Astrocyte (in vitro differentiated cells and primary cell): ENCODE measurements around the gene AHCY. TPM values are rescaled to one million over a fixed set of nuclear protein-coding genes. Genes with fewer than 3 reads are reported as not detected.

Source experiments
- DNase-seq: peaks from one replicate; pipeline ENCODE4 v3.0.0-alpha.2; 2010; ENCODE audit warnings: low read depth
- FAIRE-seq: peaks from 2 replicates; lab custom pipeline; 2011; peaks lifted over from hg19 to GRCh38; lab: Jason Lieb, UNC
- H2AFZ ChIP-seq: 2 replicates; pipeline ENCODE4 v1.6.0; 2012; ENCODE audit warnings: low read depth, low read length, inconsistent platforms
- H3K27ac ChIP-seq: 2 replicates; pipeline ENCODE4 v1.5.1; 2011; ENCODE audit warnings: low read depth, low read length, inconsistent platforms
- H3K27me3 ChIP-seq: 2 replicates; pipeline ENCODE4 v1.6.0; 2011; ENCODE audit warnings: low read length, inconsistent platforms; ENCODE audit not compliant: insufficient read depth
- H3K36me3 ChIP-seq: 2 replicates; pipeline ENCODE4 v1.5.1; 2011; ENCODE audit warnings: low read length, inconsistent platforms; ENCODE audit not compliant: insufficient read depth
- H3K4me1 ChIP-seq: 2 replicates; pipeline ENCODE4 v1.5.1; 2011; ENCODE audit warnings: low read length, inconsistent platforms; ENCODE audit not compliant: insufficient read depth
- H3K4me2 ChIP-seq: 2 replicates; pipeline ENCODE4 v1.6.0; 2012; ENCODE audit warnings: low read length, inconsistent platforms
- H3K4me3 ChIP-seq: 2 replicates; pipeline ENCODE4 v1.5.1; 2011; ENCODE audit warnings: low read depth, mild to moderate bottlenecking, low read length, inconsistent platforms; ENCODE audit not compliant: insufficient read depth
- H3K79me2 ChIP-seq: 2 replicates; pipeline ENCODE4 v1.6.0; 2012; ENCODE audit warnings: mild to moderate bottlenecking, low read length, inconsistent platforms; ENCODE audit not compliant: insufficient read depth
- H3K9ac ChIP-seq: 2 replicates; pipeline ENCODE4 v1.6.0; 2012; ENCODE audit warnings: mild to moderate bottlenecking, low read length, inconsistent platforms
- H3K9me3 ChIP-seq: 2 replicates; pipeline ENCODE4 v1.5.1; 2012; ENCODE audit warnings: low read depth, mild to moderate bottlenecking, low read length, inconsistent platforms; ENCODE audit not compliant: insufficient read depth
- H4K20me1 ChIP-seq: 2 replicates; pipeline ENCODE4 v1.6.0; 2012; ENCODE audit warnings: low read length, inconsistent platforms; ENCODE audit not compliant: insufficient read depth
- H3K27ac Mint-ChIP-seq: one replicate; pipeline ENCODE4 v1.8.0; 2021; ENCODE audit warnings: mild to moderate bottlenecking, mixed read lengths; ENCODE audit not compliant: unreplicated experiment
- H3K27me3 Mint-ChIP-seq: one replicate; pipeline ENCODE4 v1.8.0; 2021; ENCODE audit warnings: low read depth, mixed read lengths; ENCODE audit not compliant: unreplicated experiment
- H3K36me3 Mint-ChIP-seq: one replicate; pipeline ENCODE4 v1.8.0; 2021; ENCODE audit warnings: low read depth, mixed read lengths; ENCODE audit not compliant: unreplicated experiment
- H3K4me1 Mint-ChIP-seq: one replicate; pipeline ENCODE4 v1.8.0; 2021; ENCODE audit warnings: low read depth, mixed read lengths; ENCODE audit not compliant: unreplicated experiment
- H3K4me3 Mint-ChIP-seq: one replicate; pipeline ENCODE4 v1.8.0; 2021; ENCODE audit warnings: mild to moderate bottlenecking, moderate library complexity, mixed read lengths; ENCODE audit not compliant: unreplicated experiment
- H3K9me3 Mint-ChIP-seq: one replicate; pipeline ENCODE4 v1.8.0; 2021; ENCODE audit warnings: mild to moderate bottlenecking, mixed read lengths; ENCODE audit not compliant: unreplicated experiment
- EZH2 ChIP-seq: IDR thresholded peaks from 2 replicates; pipeline ENCODE4 v1.6.1; 2012; ENCODE audit warnings: mild to moderate bottlenecking, low read length, inconsistent platforms; ENCODE audit not compliant: insufficient read depth
- total RNA-seq: library from RNA; stranded (reverse); gene quantifications from 2 replicates; pipeline ENCODE4 v1.2.1, GENCODE V29; 2021
- TF ChIP-seq, protein P1 (sequence below): IDR thresholded peaks from 2 replicates; pipeline ENCODE4 v1.5.1; 2011; ENCODE audit warnings: low read depth, mild to moderate bottlenecking, inconsistent platforms, low read length, moderate library complexity; ENCODE audit not compliant: insufficient read depth

AHCY gene
- total RNA-seq, 1 donor from 2014 or later = 203 TPM

DNA sequence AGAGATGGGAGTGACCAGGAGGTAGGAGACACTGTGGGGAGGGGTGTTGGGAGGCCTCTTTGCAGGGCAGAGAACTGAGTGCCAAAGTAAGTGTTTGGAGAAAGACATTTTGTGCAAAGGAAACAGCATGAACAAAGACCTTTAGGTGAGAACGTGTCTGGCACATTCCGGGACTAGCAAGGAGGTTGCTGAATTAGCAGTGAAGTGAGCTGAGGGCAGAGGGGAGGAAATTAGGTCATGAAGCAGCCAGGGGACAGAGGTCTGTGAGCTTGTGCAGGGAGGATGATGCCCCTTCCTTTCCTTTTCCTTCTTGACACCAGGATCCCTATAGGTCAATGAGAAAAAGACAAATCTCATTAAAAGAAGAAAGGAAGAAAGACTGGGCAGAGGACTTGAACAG lies 21.4 kb upstream of the AHCY start:
- no peaks in the 10 kb centered on the region for H3K36me3 ChIP-seq
- FAIRE-seq (no peak), DNase-seq (no peak)
- H3K9ac ChIP-seq = no peak overlapping the region
- H3K36me3 Mint-ChIP-seq = no peaks in the 10 kb centered on the region
- no peaks in the 10 kb centered on the region for H3K27me3 ChIP-seq
- H3K27ac ChIP-seq = no peak overlapping the region
- no peaks in the 10 kb centered on the region for H3K9me3 Mint-ChIP-seq
- H3K4me2 ChIP-seq = no peak overlapping the region
- H3K27me3 Mint-ChIP-seq = no peaks in the 10 kb centered on the region
- peaks cover 7% of the 10 kb centered on the region for H3K4me1 Mint-ChIP-seq
- no peaks in the 10 kb centered on the region for H3K4me1 ChIP-seq
- H2AFZ ChIP-seq = no peak overlapping the region
- no peaks in the 10 kb centered on the region for H3K79me2 ChIP-seq
- H3K4me3 ChIP-seq = no peak overlapping the region
- H3K27ac Mint-ChIP-seq = no peak overlapping the region
- H3K9me3 ChIP-seq = no peaks in the 10 kb centered on the region
- H3K4me3 Mint-ChIP-seq = no peak overlapping the region
- TF ChIP-seq, protein P1, sequence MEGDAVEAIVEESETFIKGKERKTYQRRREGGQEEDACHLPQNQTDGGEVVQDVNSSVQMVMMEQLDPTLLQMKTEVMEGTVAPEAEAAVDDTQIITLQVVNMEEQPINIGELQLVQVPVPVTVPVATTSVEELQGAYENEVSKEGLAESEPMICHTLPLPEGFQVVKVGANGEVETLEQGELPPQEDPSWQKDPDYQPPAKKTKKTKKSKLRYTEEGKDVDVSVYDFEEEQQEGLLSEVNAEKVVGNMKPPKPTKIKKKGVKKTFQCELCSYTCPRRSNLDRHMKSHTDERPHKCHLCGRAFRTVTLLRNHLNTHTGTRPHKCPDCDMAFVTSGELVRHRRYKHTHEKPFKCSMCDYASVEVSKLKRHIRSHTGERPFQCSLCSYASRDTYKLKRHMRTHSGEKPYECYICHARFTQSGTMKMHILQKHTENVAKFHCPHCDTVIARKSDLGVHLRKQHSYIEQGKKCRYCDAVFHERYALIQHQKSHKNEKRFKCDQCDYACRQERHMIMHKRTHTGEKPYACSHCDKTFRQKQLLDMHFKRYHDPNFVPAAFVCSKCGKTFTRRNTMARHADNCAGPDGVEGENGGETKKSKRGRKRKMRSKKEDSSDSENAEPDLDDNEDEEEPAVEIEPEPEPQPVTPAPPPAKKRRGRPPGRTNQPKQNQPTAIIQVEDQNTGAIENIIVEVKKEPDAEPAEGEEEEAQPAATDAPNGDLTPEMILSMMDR = no peak
- TF ChIP-seq EZH2 = no peak
- no peaks in the 10 kb centered on the region for H4K20me1 ChIP-seq

DNA sequence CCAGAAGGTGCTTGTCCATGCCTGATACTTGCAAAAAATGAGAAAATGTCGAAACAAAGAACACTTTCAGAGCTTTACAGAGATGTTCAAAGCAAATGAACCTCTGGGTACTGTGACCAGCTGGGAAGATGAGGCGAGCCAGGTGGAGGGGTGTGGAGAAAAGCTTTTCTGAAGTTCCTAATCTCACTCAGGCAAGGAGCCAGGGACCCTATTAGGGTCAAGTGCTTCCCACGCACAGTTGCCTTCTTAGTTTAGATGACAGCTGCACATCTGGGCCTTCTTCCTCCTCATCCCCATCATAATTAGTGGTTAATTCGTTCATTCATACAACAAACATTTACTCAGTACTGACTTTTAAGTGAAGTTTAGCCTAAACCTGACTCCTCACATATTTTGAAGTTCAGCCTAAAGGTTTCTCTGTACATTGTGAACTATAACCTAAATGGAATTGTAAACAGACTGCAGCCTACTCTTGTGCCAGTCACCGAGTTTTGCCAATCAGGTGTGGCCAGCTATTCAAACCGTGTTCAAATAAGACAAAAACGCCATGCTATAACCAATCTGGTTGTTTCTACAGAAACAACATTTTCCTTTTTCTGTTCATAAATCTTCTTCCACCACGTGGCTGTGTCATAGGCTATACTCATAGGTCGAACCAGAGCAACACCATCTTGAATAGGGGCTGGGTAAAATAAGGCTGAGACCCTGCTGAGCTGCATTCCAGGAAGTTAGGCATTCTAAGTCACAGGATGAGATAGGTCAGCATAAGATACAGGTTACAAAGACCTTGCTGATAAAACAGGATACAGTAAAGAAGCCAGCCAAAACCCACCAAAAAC lies 19.3 kb upstream of the AHCY start:
- peaks cover 4% of the 10 kb centered on the region for H3K4me1 Mint-ChIP-seq
- FAIRE-seq = no peak
- no peaks in the 10 kb centered on the region for H3K79me2 ChIP-seq
- no peak for TF ChIP-seq EZH2
- TF ChIP-seq, protein P1 = no peak
- H3K9ac ChIP-seq = no peak overlapping the region
- H3K9me3 ChIP-seq = no peaks in the 10 kb centered on the region
- no peaks in the 10 kb centered on the region for H3K36me3 ChIP-seq
- H3K4me2 ChIP-seq = no peak overlapping the region
- H4K20me1 ChIP-seq = no peaks in the 10 kb centered on the region
- H3K4me1 ChIP-seq = no peaks in the 10 kb centered on the region
- H3K9me3 Mint-ChIP-seq = no peaks in the 10 kb centered on the region
- no peak overlapping the region for H3K27ac ChIP-seq
- H2AFZ ChIP-seq = no peak overlapping the region
- H3K27ac Mint-ChIP-seq = no peak overlapping the region
- no peak overlapping the region for H3K4me3 Mint-ChIP-seq
- no peak overlapping the region for H3K4me3 ChIP-seq
- no peaks in the 10 kb centered on the region for H3K36me3 Mint-ChIP-seq
- H3K27me3 Mint-ChIP-seq = no peaks in the 10 kb centered on the region
- no peaks in the 10 kb centered on the region for H3K27me3 ChIP-seq
- DNase-seq = no peak

DNA sequence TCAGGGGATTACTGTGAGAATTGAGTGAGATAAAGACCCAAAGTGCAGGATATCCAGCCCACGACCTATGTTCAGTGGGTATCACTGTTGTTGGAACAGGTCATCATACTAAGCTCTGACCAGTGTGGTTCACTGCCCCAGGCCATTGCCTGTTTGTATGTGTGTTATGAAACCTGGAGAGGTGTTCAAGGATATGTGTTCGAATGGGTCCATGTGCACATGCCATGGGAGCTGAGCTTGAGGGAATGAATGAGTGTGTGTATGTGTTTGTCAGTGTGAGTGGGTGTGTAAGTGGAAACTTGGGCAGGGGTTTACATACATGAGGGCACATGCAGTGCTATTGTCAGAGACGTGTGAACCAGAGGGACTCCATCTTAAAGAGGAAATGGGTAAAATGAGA lies 17.7 kb upstream of the AHCY start:
- no peak overlapping the region for H3K27ac Mint-ChIP-seq
- DNase-seq = no peak

More for the DNA sequence above, 17.7 kb upstream of the AHCY start:
- H3K9ac ChIP-seq = no peak overlapping the region
- H3K4me2 ChIP-seq = no peak overlapping the region
- H3K4me3 Mint-ChIP-seq = no peak overlapping the region
- TF ChIP-seq EZH2 = no peak
- TF ChIP-seq, protein P1 = no peak
- H3K4me1 Mint-ChIP-seq = peaks cover 4% of the 10 kb centered on the region
- no peak overlapping the region for H2AFZ ChIP-seq
- no peak overlapping the region for H3K27ac ChIP-seq
- no peaks in the 10 kb centered on the region for H3K9me3 ChIP-seq
- no peaks in the 10 kb centered on the region for H4K20me1 ChIP-seq
- H3K4me3 ChIP-seq = no peak overlapping the region
- H3K27me3 ChIP-seq = no peaks in the 10 kb centered on the region
- no peaks in the 10 kb centered on the region for H3K4me1 ChIP-seq
- no peaks in the 10 kb centered on the region for H3K79me2 ChIP-seq
- no peaks in the 10 kb centered on the region for H3K36me3 ChIP-seq
- no peaks in the 10 kb centered on the region for H3K36me3 Mint-ChIP-seq
- H3K27me3 Mint-ChIP-seq = no peaks in the 10 kb centered on the region
- no peaks in the 10 kb centered on the region for H3K9me3 Mint-ChIP-seq
- no peak for FAIRE-seq
